Prostate gland (tissue), 2 donors: ENCODE measurements around the gene VAPA. TPM values are rescaled to one million over a fixed set of nuclear protein-coding genes. Genes with fewer than 3 reads are reported as not detected.

Source experiments
- DNase-seq: peaks from one replicate; pipeline ENCODE4 v3.0.0-alpha.2; 2019; ENCODE audit warnings: low spot score
- H3K27ac ChIP-seq, 2 donors: fragments of 200-600 bp; sonication (generic); 2 replicates each; pipeline ENCODE4 v1.5.1; 2017 to 2019
- H3K27me3 ChIP-seq: fragments of 200-600 bp; sonication (generic); replicated peaks from 2 replicates; pipeline ENCODE4 v1.5.1; 2019; ENCODE audit not compliant: insufficient read depth
- H3K36me3 ChIP-seq, 2 donors: fragments of 200-600 bp; sonication (generic); 1 replicate in 1 of 2; 2 replicates in 1 of 2; pipeline versions ENCODE4 v1.5.1 to v1.8.1; 2017 to 2019
- H3K4me1 ChIP-seq: fragments of 200-600 bp; sonication (generic); replicated peaks from 2 replicates; pipeline ENCODE4 v1.5.1; 2019
- H3K4me3 ChIP-seq, 2 donors: fragments of 200-600 bp; sonication (generic); 2 replicates each; pipeline ENCODE4 v1.5.1; 2017 to 2019
- H3K9me3 ChIP-seq: fragments of 200-600 bp; sonication (generic); 2 replicates; pipeline ENCODE4 v1.5.1; 2017
- POLR2A ChIP-seq: fragments of 450-650 bp; IDR thresholded peaks from one replicate; pipeline ENCODE4 v1.6.1; 2016; ENCODE audit warnings: antibody characterized with exemption, mild to moderate bottlenecking
- POLR2AphosphoS5 ChIP-seq: sonication (generic); formaldehyde crosslinking; IDR thresholded peaks from one replicate; pipeline ENCODE4 v1.6.1; 2017; ENCODE audit warnings: antibody characterized with exemption
- WGBS: methylation state at CpG from one replicate; pipeline ENCODE4 v1.1.5; 2018; 5-methylcytosine and 5-hydroxymethylcytosine counted together
- intact Hi-C: fragments of 100-400 bp; cut with DNase I; formaldehyde crosslinking; loops from one replicate; pipeline ENCODE4 v1.14.2; 2022
- total RNA-seq, 2 donors: library from RNA; depleted of rRNA; stranded (reverse); fragments of >200 nt; gene quantifications; one replicate each; pipeline ENCODE4 v1.1.0, GENCODE V29; 2016
- TF ChIP-seq, protein P1 (sequence below), 4 experiments: fragments of 200-600 bp in 2 of 4; fragments of 450-650 bp in 2 of 4; sonication (generic) in 2 of 4; IDR thresholded peaks; 1 replicate in 3 of 4; 2 replicates in 1 of 4; pipeline ENCODE4 v1.5.1; 2016 to 2019; ENCODE audit warnings: antibody characterized with exemption in 4 of 4, mild to moderate bottlenecking in 2 of 4, moderate library complexity in 2 of 4

The VAPA gene
- total RNA-seq, 2 donors from 2014 or later, result 140 to 183 TPM

DNA sequence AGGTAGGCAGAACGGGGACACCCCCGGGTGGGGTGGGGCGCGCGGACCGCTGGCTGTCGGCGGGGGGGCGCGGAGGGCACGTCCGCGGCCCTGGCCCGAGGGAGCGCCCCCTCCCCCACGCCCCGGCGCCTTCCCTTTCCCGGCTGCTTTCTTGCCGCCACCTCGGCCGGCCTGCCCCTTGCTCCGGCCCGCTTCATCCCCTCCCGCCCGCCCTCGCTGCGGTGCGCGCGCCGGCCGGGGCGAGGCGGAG lies 443 bp downstream of the VAPA start:
- no peaks in the 10 kb centered on the region for H3K36me3 ChIP-seq
- no peaks in the 10 kb centered on the region for H3K9me3 ChIP-seq
- peak overlapping the region; percentile 88 to 96 for H3K4me3 ChIP-seq
- intact Hi-C loops, result loop anchor here (2.0 to 10.0 kb wide), 3 partner anchors 59 to 579 kb away; partner anchors contain the start of gene TWSG1
- peak overlapping the region; percentile 99 to 100 for H3K27ac ChIP-seq
- TF ChIP-seq, protein P1, sequence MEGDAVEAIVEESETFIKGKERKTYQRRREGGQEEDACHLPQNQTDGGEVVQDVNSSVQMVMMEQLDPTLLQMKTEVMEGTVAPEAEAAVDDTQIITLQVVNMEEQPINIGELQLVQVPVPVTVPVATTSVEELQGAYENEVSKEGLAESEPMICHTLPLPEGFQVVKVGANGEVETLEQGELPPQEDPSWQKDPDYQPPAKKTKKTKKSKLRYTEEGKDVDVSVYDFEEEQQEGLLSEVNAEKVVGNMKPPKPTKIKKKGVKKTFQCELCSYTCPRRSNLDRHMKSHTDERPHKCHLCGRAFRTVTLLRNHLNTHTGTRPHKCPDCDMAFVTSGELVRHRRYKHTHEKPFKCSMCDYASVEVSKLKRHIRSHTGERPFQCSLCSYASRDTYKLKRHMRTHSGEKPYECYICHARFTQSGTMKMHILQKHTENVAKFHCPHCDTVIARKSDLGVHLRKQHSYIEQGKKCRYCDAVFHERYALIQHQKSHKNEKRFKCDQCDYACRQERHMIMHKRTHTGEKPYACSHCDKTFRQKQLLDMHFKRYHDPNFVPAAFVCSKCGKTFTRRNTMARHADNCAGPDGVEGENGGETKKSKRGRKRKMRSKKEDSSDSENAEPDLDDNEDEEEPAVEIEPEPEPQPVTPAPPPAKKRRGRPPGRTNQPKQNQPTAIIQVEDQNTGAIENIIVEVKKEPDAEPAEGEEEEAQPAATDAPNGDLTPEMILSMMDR (IDR thresholded peaks at IDR 0.05), result no peak
- TF ChIP-seq POLR2A, result no peak
- TF ChIP-seq POLR2AphosphoS5, result no peak
- DNase-seq, result no peak
- H3K27me3 ChIP-seq, result no peaks in the 10 kb centered on the region
- peaks cover 5% of the 10 kb centered on the region for H3K4me1 ChIP-seq
- WGBS, result 0% methylated on average over 29 of the region's 35 CpGs

DNA sequence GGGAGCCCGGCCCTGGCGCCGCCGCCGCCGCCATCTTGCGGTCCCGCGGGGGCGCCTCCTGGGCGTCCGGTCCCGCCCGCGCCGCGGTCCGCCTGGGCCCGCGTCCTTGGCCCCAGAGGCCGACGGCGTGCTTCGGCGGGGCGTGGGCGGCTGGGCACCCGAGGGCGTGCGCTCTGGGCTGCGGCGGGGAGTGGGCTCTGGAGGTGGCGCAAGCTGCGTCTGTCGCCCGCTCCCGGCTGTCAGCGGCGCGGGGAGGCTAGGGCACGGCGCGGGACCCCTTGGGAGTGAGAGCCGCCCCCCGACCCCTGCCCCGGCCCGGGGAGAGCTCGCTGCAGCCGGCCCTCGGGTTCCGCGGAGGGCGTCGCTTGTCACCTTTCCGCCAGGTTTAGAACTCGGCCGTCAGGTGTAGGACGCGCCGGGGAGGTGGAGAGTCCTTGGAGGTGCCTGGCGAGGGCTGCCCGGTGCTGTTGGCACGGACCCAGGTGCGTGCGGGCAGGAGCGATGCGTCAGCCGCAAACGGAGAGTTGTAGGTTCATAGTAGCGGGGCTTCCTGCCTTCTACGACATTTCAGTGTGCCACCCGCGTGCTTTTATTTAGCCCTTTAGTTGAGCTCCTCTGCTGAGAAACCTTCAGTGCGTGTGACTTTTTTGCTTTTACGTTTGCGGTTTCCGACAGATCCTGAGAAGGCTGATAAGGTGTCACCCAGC lies 921 bp downstream of the VAPA start:
- peak; percentile 19 for TF ChIP-seq POLR2A
- TF ChIP-seq, protein P1 (IDR thresholded peaks at IDR 0.05), result no peak
- peak; percentile 51 for TF ChIP-seq POLR2AphosphoS5
- Histone ChIP-seq H3K27ac (peak overlapping the region; percentile 99 to 100), H3K4me1 (peaks cover 5% of the 10 kb centered on the region), H3K9me3 (no peaks in the 10 kb centered on the region), H3K27me3 (no peaks in the 10 kb centered on the region), H3K4me3 (peak overlapping the region; percentile 88 to 96), H3K36me3 (no peaks in the 10 kb centered on the region)
- DNase-seq, result peak; percentile 71
- intact Hi-C loops, result loop anchor here (2.0 to 10.0 kb wide), 4 partner anchors 60 to 580 kb away; partner anchors contain the start of genes RAB31 and TWSG1
- under 1% methylated on average over 75 of the region's 77 CpGs for WGBS

DNA sequence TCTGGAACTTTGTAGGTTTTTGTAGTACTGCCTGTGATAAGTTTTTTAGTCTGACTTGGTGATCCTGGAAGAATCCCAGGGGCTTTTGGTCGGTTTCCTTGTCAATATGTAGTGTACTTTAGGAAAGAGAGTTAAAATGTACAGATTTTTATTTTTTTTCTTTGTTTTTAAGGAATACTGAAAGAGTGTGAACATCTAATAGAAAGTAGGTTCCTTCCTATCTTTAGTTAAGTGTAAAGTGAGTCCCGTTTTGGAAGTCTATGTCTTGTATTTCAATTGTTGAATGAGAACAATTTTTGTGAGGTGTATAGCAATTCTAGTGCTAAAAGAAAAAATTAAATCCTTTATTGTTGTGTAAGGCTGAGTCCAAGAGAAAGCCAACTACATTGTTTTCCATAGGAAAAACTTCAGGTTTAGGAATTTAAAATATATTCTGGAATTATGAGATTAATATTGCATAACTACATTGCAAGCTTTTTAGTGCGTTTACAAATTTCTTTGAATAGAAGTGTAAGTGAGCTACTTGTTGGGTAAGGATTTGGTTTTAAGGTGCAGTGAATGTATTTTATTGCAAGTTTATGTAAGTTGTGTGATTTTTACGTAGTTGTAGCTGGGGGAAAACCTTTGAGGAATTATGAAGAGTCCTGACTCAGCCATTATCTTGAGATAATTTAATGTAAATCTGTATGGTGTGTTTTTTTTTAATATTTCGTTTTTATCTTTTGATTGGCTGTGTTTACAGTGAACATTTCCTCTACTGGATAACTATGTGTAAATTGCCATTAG lies 1.7 kb downstream of the VAPA start:
- Histone ChIP-seq H3K4me1 (peaks cover 5% of the 10 kb centered on the region), H3K4me3 (peak overlapping the region; percentile 88 to 96), H3K36me3 (no peaks in the 10 kb centered on the region), H3K27me3 (no peaks in the 10 kb centered on the region), H3K9me3 (no peaks in the 10 kb centered on the region), H3K27ac (peak overlapping the region; percentile 99 to 100)
- 11% methylated on average over 5 of the region's 5 CpGs for WGBS
- TF ChIP-seq, protein P1 (IDR thresholded peaks at IDR 0.05), result no peak
- no peak for TF ChIP-seq POLR2A
- TF ChIP-seq POLR2AphosphoS5, result no peak
- DNase-seq, result no peak
- intact Hi-C loops, result loop anchor here (2.0 to 10.0 kb wide), 3 partner anchors 61 to 581 kb away; partner anchors contain the start of genes RAB31 and TWSG1

DNA sequence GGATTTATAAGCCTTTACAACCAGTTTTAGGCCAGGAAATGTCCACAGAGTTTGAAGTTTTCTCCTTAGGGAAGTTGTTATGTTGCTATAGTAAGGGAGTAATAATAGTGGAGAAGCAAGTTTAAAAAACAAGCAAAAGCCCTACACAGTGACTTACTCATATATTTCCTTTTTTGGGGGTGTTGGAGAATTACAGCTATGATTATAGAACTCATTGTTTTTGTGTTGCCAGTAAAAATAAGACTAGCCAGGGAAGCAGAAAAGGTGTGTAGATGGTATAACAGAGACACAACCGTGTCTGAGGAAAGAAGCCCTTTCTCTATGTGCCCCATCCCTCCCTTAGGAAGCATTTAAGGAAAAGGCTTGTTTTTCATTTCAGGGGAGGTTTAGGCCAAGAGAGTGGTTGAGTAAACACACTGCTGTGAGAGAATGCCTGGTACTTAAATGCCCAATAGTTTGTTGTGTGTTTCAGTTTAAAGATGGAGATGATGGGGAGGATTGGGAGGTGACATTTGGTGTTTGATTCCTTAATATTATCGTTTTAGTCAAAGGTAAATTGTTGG lies 2.3 kb downstream of the VAPA start:
- no peaks in the 10 kb centered on the region for H3K27me3 ChIP-seq
- peaks cover 5% of the 10 kb centered on the region for H3K4me1 ChIP-seq
- no peak overlapping the region for H3K4me3 ChIP-seq
- intact Hi-C loops, result loop anchor here (5.0 to 10.0 kb wide), 2 partner anchors 209 to 581 kb away; partner anchors contain the start of genes RAB31 and TWSG1
- no peaks in the 10 kb centered on the region for H3K9me3 ChIP-seq
- TF ChIP-seq POLR2AphosphoS5 (no peak), POLR2A (no peak)
- TF ChIP-seq, protein P1 (IDR thresholded peaks at IDR 0.05), result no peak
- H3K27ac ChIP-seq, result peak overlapping the region; percentile 15 to 100
- no peaks in the 10 kb centered on the region for H3K36me3 ChIP-seq
- 8% methylated on average over 2 of the region's 2 CpGs for WGBS
- no peak for DNase-seq
